Testis (tissue), 2 donors: ENCODE measurements around the gene GPLD1.

Experiments
- CTCF ChIP-seq, 3 experiments: fragments of 450-650 bp in 2 of 3; fragments of 200-600 bp in 1 of 3; sonication (generic) in 1 of 3; IDR thresholded peaks; one replicate each; pipeline ENCODE4 v1.5.1; 2016 to 2019; ENCODE audit warnings: antibody characterized with exemption in 3 of 3, mild to moderate bottlenecking in 2 of 3, moderate library complexity in 1 of 3
- POLR2A ChIP-seq: fragments of 450-650 bp; IDR thresholded peaks from one replicate; pipeline ENCODE4 v1.6.1; 2017; ENCODE audit warnings: antibody characterized with exemption, mild to moderate bottlenecking, moderate library complexity

DNA sequence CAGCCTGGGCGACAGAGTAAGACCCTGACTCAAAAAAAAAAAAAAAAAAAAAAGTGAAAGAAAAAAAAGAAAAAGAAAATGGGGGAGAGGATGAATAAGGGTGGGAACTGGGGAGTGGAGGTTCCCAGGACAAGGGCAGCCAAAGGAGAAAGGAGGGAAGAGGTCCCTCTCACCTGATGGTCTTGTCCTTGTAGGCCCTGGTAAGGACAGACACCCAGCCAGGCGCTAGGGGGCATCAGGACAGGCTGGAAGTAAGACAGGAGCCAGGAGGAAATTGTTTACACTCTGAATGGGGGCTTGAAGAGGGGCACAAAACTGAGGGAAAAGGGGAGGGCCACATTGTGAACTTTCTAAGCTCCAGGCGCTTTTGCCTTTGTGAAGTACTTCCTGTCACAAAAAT lies 3.1 kb upstream of the GPLD1 start:
- no peak for TF ChIP-seq POLR2A
- no peak for TF ChIP-seq CTCF (IDR thresholded peaks at IDR 0.05)
